ENCODE data around the gene TACC2.

TACC2 gene

GRCh38 chr10:122273966-122274545 is 285.1 kb downstream of the TACC2 start:
- no peak for DNase-seq (ENCODE audit: low read depth)

GRCh38 chr10:122276611-122277208 is 287.7 kb downstream of the TACC2 start:
- no peak for DNase-seq (ENCODE audit: low read depth)

GRCh38 chr10:122277526-122278136 is 288.7 kb downstream of the TACC2 start:
- no peak for DNase-seq (ENCODE audit: low read depth)

- peak; percentile 26 for DNase-seq (ENCODE audit: low read depth)
These were observed 290.8 kb downstream of the TACC2 start for GRCh38 chr10:122279725-122280141.

GRCh38 chr10:122280156-122280555 is 291.2 kb downstream of the TACC2 start:
- DNase-seq (ENCODE audit: low read depth), result no peak

- DNase-seq (ENCODE audit: low read depth), result no peak
These were observed 292.2 kb downstream of the TACC2 start for GRCh38 chr10:122281018-122281626.

- no peak for DNase-seq (ENCODE audit: low read depth)
These were observed 292.8 kb downstream of the TACC2 start for GRCh38 chr10:122281751-122282150.

- DNase-seq (ENCODE audit: low read depth), result no peak
These were observed 293.3 kb downstream of the TACC2 start for GRCh38 chr10:122282253-122282671.

- DNase-seq (ENCODE audit: low read depth), result no peak
These were observed 293.9 kb downstream of the TACC2 start for GRCh38 chr10:122282909-122283308.

- no peak for DNase-seq (ENCODE audit: low read depth)
These were observed 296.8 kb downstream of the TACC2 start for GRCh38 chr10:122285506-122286444.

GRCh38 chr10:122286867-122287266 is 297.9 kb downstream of the TACC2 start:
- no peak for DNase-seq (ENCODE audit: low read depth)

GRCh38 chr10:122287570-122287969 is 298.6 kb downstream of the TACC2 start:
- no peak for DNase-seq (ENCODE audit: low read depth)

GRCh38 chr10:122288262-122288661 is 299.3 kb downstream of the TACC2 start:
- DNase-seq (ENCODE audit: low read depth), result no peak

- no peak for DNase-seq (ENCODE audit: low read depth)
These were observed 300.0 kb downstream of the TACC2 start for GRCh38 chr10:122288917-122289316.

GRCh38 chr10:122290334-122290733 is 301.4 kb downstream of the TACC2 start:
- DNase-seq (ENCODE audit: low read depth), result no peak

GRCh38 chr10:122290833-122291532 is 302.0 kb downstream of the TACC2 start:
- no peak for DNase-seq (ENCODE audit: low read depth)

GRCh38 chr10:122291739-122292138 is 302.8 kb downstream of the TACC2 start:
- no peak for DNase-seq (ENCODE audit: low read depth)

- no peak for DNase-seq (ENCODE audit: low read depth)
These were observed 303.4 kb downstream of the TACC2 start for GRCh38 chr10:122292376-122292775.

GRCh38 chr10:122293156-122293960 is 304.4 kb downstream of the TACC2 start:
- no peak for DNase-seq (ENCODE audit: low read depth)

GRCh38 chr10:122293961-122294380 is 305.0 kb downstream of the TACC2 start:
- no peak for DNase-seq (ENCODE audit: low read depth)
